SH-SY5Y (cell line): ENCODE measurements around the gene INTS11.

ENCODE experiments used
- GATA2 ChIP-seq: IDR thresholded peaks from 2 replicates; pipeline ENCODE4 v1.6.1; 2011; ENCODE audit warnings: mild to moderate bottlenecking, low read depth, low read length
- GATA3 ChIP-seq: IDR thresholded peaks from 2 replicates; pipeline ENCODE4 v1.6.1; 2011; ENCODE audit warnings: low read depth, mild to moderate bottlenecking, low read length, moderate library complexity

INTS11 gene

DNA sequence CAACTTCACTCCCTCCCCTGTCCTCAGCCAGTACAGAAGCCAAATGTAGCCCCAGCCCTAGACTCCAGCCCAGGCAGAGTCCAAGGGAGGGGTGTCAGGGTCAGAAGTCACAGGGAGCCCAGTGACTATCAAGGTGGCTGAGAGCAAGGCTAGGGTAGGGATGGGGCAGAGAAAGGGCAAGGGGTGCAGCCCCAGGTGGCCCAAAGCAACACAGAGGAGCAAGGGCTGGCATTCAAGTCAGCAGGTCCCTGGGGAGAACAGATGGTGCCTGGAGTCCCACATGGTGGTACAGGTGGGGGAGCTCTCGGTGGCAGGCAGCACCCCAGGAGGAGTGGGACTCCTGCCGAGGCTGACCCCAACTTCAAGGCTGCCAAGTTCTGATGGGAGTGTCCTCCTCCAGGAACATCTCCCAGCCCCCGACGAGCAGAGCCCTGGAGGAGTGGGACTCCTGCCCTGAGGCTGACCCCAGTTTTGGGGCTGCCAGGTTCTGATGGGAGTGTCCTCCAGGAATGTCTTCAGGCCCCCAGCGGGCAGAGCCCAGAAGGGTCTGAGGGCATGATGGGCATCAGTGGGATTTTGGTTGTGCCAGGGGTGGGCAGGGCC lies 28.4 kb upstream of the INTS11 start:
- TF ChIP-seq GATA2 (no peak), GATA3 (no peak)

DNA sequence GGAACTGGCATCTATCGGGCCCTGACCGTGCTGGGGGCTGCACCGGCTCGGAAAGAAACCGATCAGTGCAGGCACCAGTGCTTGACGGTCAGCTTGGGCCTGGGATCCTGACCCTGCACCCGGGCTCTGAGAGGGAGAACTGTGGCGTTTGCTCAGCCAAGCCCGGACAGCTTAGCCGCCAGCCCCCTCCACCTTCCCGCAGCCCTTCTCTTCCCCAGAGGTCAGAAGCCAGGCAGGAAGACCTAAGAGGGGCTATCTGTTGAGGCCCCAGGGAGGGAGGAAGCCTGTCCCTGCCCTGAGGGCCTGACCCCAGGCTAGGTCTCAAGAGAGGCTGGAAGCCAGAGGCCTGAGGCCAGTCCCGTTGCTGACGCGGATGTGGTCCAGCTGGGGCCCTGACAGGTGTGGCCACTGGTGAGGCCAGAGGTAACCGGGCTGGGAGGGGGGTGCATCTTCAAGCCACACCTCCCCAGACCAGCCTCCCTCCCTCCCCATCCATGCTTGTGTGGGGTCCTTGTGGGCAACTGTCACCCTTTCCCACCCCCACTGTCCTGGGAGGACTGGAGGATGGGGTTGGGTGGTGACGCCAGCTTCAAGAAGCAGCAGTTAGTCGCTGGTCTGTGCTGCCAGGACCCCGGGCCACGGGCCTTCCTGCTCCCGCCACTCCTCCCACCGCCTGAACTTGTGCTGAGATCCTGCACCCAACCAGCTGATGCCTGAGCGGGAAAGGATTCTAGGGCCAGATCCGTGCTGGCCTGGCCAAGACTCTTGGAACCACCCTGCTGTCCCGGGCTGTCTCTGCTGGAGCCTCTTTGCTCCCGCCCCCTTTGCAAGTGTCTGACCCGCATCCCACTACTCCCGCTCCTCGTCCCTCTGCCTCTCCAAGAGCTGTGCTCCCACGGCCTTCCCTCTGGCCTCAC lies 27.3 kb upstream of the INTS11 start:
- TF ChIP-seq GATA2 (no peak), GATA3 (no peak)

DNA sequence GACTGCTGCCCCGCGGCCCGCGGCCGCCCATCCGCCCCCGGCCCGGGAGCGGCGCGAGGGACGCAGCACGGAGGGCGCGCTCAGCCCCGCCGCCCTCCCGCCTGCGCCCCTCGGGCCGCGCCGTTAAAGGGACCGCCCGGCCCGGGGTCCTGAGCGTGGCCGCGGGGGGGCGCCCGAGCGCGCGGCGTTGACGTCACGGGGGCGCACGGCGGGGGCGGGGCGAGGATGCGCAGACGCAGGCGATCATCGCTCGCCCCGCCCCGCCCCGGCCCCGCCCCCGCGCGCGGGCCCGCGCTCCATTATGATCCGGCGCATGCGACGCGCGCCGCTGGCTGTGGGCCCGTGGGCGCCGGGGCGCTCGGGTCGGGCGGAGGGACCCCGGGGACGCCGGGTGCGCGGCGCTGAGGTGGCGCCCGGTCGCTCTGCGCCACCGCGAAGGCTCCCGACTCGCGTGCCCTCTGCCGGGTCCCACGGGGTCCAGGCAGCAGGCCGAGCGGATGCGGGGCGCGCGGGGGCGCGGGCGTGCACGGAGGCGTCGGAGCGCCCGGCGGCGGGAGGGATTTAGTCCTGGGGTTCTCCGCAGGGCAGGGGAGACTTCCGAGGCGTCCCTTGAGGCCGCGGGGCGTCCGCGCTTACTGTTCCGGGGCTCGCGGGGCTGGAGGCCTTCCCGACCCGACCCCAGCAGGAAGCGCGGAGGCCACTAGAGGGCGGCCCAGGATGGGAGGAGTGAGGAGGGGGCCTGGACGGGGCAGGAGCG lies 25.0 kb upstream of the INTS11 start, which contains the start of gene DVL1:
DVL1 (minus strand) TSS at position 163 of the 757 bp plus-strand sequence. CDS start 353 bp downstream, outside the sequence.
- TF ChIP-seq GATA3, result no peak
- TF ChIP-seq GATA2, result no peak

DNA sequence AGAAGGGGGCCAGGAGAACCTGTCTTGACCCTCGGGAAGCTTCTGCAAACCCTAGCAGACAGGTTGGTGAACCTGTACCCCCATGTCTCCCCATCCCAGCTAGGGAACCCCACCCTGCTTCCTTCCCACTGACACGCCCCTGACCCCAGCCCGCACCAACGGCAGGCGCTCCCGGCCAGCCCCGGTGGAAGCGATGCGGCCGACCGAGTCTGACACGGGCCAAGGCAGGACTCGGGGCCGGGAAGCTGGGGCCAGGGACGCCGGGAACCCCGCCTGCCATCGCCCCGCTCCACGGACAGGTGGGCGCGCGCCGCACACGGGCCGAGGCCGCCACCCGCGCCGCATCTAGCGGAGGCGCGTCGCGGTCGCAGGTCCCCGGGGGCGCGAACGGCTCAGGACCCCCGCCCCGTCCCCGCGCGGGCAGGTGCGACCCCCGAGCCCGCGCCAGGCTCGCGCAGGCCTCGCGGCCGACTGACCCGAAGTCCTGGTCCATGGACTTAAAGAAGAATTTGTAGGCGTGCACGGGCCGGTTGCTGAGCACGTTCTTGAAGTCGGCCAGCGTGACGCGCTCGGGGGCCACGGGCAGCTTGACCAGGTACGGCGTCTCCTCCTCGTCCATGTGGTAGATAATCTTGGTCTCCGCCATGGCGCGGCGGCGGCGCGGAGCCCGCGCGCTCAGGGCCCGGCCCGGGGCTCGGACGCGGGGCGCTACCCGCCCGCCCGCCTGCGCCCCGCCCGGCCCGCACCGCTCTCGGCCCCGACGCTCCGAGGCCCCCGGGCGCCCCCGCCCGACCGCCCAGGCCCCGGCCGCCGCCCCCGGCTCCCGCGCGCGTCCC lies 24.2 kb upstream of the INTS11 start:
- TF ChIP-seq GATA2 (no peak), GATA3 (no peak)

DNA sequence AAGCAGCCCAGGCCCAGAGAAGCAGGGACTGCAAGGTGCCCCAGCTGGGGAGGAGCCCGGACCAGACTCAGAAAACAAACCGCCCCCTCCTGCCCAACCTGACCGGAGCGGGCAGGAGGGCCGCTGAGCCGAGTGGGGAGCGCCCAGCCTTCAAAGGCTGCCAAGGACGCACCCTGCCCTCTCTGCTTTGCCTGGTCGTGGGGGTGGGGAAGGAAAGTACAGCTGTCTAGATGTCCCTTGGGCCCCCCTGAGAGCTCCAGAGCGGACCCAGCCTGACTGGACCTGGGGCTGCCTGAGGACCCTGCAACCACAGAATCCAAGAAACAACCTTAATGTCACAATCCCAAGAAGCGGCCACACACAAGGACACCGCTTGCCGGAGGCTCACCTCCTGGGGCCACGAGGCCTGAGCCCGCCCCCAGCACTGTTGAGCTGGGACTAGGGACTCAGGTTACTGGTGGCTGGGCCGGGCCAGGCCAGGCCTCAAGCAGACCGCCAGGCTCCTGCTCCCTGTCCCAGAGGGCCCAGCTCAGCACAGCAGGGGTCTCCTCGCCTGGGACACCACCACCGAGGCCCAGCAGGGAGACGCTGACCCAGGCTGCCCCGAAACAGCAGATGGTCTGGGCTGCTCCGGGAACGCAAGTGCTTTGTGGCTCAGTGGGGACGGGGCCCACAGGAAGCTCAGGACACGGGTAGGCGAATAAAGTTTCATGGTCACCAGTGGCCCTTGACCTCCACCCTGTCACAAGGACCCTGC lies 23.4 kb upstream of the INTS11 start:
- no peak for TF ChIP-seq GATA3
- no peak for TF ChIP-seq GATA2

DNA sequence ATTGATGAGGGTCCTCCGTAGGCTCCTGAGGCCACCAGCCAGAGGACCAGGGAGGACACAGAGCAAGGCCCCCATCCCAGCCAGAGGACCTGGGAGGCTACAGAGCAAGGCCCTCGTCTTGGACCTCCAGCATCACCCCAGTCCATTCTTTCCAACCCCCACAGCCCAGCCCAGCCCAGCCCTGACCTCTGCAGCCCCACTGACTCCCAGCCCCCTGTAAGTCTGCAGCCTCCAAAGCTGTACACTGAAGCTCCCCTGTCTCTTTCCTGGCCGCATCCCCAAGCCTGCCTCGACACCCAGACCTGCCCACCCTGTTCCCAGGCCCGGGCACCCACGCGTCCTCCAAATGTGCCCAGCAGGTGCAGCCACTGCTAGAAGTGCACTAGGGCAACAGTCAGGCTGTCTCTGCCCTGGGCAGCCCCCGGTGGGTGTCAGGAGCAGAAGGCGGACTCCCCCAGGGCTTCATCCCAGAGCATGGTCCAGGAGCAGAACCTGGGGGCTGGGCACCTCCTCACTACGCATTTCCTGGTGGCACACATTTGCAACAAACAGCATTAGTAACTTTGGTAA lies 22.7 kb upstream of the INTS11 start:
- no peak for TF ChIP-seq GATA3
- TF ChIP-seq GATA2, result no peak

DNA sequence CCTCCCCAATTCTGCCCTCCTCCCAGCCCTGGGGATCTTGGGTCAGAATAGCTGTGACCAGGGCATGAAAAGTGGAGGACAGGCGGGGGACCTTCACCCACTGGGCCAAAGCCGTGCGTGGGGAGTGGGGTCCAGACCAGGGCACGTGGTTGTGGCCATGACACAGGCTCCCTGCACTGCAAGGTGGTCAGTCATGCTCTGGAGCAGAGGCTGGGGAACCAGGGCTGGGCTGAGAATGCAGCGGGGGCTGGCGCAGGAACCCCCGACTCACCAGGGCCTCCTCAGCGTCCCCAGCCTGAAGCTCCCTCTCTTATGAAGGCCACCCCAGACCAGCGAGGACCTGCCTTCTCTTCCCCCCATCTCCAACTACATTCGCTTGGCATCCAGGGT lies 22.0 kb upstream of the INTS11 start:
- TF ChIP-seq GATA2 (no peak), GATA3 (no peak)

DNA sequence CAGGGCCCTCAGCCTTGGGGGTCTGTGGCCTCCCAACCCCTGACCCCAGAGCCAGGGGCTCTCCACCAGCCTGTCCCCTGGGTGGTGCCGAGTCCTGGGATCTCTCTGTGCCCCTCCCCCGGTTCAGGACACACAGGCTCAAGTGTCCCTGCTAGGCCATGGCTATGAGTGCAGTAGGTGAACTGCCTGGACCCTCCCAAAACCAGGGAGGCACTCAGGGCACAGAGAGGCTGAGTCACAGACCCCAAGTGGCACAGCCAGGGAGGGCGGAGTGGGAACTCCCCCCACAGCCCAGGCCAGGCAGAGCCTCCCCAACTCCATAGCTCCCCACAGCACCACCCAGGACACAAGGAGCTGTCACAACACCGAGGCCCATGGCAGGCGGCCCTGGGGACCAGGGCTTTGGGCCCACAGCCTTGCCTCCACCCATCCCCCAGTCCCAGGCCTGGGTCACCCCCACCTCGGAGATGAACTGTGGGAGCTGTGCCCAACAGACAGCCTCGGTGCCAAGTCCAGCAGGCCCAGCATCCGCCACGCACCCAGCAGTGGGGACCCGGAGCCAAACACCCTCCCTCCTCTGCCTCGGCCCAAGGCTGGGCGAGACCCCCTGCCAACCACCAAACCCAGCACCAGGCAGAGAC lies 21.5 kb upstream of the INTS11 start:
- TF ChIP-seq GATA3, result no peak
- no peak for TF ChIP-seq GATA2

DNA sequence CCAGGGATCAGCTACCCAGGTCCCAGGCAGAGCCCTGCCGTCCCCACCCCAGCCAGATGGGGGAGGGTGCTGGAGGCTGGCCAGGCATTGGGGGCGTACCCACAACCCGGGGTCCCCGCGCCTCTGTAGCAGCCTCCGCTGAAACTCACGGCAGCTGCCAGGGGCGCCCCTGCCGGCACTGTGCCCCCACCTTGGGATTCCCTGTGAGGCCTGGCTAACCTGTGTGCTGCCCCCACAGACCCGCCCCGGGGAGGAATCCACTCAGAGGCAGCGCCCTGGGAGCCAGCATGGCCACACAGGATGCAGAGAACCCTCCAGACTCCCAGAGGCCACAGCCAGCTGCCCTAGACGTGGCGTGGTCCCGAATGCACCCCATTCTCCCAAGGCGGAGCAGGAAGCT lies 20.9 kb upstream of the INTS11 start:
- TF ChIP-seq GATA2 (no peak), GATA3 (no peak)

DNA sequence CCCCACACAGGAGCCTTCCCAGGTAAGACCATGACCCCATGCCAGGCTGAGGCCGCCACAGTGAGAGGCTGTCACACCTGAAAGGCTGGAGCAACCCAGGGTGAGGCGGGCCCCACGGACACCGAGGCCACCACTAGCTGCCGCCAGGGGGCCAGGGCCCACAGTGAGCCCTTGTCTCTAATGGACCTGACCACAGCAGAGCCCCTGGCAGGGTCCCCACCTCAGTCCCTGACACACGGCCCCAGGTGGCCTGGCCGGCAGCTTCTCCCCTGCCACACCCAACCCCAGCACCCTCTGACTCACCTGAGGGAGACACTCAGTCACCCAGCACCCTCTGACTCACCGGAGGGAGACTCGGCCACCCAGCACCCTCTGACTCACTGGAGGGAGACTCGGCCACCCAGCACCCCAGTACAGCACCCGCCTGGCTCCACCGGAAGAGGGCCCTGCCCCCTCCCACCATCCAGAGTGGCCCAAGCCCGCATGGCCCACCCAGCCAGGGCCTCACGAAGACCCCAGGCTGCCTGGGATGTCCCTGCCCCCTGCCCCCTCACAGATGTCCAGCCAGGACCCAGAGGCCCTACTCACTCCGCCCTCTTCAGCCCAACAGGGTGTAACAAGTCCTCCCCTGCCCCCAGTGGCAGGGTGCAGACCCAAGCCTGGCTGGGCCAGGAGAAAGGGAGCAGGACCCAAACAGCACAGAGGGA lies 20.3 kb upstream of the INTS11 start:
- TF ChIP-seq GATA2 (no peak), GATA3 (no peak)

DNA sequence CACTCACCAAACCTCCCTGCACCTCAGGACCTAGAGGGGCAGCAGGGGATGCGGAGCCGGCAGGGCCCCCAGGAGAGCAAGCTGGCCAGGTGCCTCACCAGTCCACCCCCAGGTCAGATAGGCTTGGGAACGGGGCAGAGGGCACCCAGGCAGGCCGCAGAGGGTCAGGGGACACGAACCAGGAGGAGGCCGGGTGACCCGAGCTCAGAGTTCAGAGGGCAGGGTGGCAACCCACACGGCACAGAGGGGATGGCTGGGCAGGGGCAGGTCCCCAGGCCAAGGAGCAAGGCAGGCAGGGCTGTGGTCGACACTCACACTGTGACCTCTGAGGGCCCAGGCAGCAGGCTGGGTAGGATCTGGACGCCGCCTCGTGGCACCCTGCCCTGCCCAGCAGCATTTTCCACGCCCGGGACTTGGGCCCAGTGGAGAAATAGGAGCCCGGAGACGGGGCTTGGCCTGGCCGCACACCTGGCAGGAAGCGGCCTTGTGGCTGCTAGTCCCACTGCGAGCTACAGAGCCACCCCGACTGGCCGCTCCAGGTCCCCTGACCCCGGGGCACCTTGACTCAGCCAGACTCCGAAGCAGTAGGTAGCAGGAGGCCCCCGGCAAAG lies 19.5 kb upstream of the INTS11 start:
- TF ChIP-seq GATA2 (no peak), GATA3 (no peak)

DNA sequence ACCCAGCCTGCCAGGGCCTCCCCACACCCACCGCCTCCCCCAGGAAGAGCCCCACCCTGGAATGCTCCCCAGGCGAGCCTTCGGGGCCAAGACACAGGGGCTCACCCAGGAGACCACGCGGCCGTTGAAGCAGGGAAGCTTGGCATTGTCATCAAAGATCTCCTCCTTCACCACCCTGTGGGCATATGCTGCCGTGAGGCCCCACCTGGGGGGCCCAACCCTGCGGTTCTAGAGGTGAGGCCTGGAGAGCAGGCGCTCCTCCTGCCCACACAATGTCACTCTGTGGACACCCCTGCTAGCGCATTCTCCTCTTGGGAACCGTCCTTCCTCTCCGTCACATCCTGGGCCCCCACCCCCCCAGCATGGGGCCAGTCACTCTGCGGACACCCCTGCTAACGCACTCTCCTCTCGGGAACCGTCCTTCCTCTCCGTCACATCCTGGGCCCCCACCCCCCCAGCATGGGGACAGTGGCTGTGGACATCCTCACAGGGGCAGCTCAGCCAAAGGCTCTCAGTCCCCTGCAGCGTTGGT lies 18.2 kb upstream of the INTS11 start:
- TF ChIP-seq GATA2 (no peak), GATA3 (no peak)
